SU-DHL-6 (cell line): ENCODE measurements around the gene NRP1.

Experiments used
- CTCF ChIP-seq: fragments of 200-600 bp; sonication (generic); IDR thresholded peaks from one replicate; pipeline ENCODE4 v1.5.1; 2017; ENCODE audit warnings: antibody characterized with exemption, mild to moderate bottlenecking, low read length, moderate library complexity; ENCODE audit not compliant: insufficient read depth, poor library complexity, severe bottlenecking
- EZH2phosphoT487 ChIP-seq: fragments of 200-600 bp; sonication (generic), shearing (Covaris generic); conservative IDR thresholded peaks from 2 replicates; pipeline ENCODE4 v1.6.1; 2018; ENCODE audit warnings: mild to moderate bottlenecking, antibody characterized with exemption, low read length, moderate library complexity, mixed read lengths

GRCh38 chr10:33287112-33287511, 47.4 kb downstream of the NRP1 start:
- TF ChIP-seq CTCF (no peak), EZH2phosphoT487 (no peak)
